DMS153 (cell line): Measurements from ENCODE around the gene TMEM190.
"Not testable (repeated sequence)": the region's sequence is repeated elsewhere in the genome, so short reads cannot be mapped to it uniquely, and the experiment has no call there.

Source experiments
- DNase-seq: peaks from one replicate; lab custom pipeline; 2025; lab: John Stamatoyannopoulos, UW

The TMEM190 gene

DNA sequence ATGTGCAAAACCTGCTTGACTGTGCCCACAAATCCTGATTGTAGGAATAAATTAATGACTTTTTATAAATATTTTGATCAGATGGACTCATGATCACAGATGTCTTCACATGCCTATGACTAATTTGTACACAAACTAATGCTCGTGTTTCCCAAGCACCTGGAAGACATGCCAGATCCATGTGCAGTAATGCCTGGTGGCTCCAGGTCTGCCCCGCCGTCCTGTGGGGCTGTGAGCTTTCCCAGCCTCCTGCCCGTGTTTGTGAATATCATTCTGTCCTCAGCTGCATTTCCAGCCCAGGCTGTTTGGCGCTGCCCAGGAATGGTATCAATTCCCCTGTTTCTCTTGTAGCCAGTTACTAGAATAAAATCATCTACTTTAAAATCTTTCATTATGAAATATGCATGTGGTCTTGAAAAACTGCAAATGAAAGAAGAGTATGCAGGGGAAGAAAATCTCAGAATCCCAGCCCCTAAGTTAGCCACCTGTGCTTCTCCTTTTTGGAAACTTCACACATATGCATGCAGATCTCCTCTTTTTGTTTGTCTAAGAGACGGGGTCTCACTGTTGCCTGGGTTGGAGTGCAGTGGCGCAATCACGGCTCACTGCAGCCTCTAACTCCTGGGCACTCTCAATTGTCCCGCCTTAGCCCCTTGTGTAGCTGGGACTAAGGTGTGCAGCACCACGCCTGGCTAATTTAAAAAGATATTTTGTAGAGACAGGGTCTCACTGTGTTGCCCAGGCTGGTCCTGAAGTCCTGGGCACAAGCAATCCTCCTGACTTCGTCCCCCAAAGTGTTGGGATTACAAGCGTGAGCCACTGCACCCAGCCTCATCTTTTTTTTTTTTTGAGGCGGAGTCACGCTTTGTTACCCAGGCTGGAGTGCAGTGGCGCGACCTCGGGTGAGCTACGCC is 15.3 kb downstream of the TMEM190 start:
- no peak for DNase-seq

DNA sequence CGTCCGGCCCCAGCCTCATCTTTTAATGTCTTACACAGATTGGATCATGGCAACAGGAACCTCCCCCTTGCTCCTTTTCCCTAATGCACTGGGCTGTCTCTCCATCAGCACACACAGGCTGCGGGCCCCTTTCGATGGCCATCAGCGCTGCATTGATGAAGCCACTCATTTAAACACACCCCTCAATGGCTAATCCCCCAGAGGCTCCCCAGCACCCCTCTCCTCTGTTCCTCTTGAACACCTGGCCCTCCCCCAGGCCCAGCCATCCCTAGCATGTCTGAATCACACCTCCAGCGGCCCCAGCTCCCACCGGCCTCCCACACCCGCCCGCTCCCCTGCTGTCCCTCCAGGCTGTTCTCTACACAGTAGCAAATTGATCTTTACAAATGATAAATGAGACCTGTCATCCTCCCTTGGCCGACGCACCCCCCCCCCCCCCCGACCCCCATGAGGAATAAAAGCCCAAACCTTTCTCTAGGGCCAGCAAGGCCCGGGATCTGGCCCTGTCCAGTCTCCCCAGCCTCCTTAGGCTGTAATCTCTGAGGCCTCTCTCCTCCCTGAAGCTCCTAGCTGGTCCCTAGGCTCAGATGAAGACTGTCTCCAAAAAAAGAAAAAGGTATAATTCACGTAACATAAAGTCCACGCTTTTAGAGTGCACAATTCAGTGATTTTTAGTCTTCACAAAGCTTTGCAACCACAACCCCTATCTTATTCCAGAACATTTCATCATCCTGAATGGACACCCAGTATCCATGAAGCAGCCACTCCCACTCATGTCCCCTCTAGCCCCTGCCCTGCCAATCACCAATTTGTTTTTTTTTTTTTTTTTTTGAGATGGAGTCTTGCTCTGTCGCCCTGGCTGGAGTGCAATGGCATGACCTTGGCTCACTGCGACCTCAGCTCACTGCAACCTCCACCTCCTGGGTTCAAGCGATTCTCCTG is 16.5 kb downstream of the TMEM190 start:
- no peak for DNase-seq

DNA sequence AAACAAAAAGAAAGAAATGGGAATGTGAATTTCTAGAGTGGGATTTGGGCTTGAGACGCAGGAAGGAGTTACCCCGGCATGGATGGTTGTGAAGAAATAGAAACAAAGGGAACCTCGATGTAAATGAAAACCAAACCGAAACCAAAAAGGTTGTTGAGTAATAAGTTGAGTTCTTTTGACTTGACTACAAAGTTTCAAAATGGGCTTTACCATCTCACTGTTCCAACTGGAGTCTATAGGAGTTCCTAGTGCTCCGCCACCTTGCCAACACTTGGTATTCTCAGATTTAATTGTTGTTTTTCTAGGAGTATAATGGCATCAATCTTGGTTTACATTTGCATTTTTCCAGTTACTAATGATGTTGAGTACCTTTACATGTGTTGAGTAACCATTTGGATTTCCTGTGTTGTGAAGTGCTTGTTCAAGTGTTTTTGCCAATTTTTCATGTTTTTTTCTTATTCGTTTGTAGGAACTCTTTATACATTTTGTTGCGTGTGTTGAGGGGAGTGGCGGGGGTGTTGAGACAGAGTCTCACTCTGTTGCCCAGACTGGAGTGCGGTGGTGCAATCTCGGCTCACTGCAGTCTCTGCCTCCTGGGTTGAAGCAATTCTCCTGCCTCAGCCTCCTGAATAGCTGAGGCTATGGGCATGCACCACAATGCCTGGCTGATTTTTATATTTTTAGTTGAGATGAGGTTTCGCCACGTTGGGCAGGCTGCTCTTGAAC is 21.7 kb downstream of the TMEM190 start:
- DNase-seq: no peak

DNA sequence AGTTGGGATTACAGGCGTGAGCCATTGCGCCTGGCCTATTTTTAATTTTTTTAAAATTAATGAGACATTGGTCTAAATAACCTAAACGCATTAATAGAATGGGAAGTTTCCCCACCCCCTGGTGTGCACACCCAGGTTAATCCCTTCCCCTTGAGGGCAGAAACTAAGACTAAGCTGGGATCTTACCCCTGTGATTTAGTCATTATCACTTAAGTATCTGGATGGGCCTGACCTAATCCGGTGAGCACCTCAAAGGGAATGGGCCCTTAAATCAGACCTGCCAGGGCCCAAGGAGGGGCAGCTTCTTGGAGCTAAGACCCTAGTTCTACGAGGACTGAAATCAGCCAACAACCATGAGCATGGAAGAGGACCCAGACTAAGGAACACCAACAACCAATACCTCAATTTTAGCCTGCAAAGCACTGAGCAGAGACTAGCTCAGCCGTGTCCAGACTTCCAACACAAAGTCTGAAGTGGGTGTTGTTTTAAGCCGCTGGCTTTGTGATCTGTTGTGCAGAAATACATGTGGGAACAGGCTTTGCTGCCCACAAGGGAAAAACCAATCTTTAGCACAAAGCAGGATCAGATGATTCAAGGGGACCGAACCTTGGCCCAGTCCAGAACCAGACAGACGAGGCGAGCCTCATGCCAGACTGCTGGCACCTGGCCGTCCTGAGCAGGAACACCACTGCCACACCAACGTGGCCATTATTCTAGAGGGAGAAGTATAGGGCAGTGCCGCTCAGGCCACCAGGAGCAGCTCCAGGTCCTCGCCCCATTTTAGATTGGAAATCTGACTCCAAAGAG is 23.9 kb downstream of the TMEM190 start:
- DNase-seq: no peak

DNA sequence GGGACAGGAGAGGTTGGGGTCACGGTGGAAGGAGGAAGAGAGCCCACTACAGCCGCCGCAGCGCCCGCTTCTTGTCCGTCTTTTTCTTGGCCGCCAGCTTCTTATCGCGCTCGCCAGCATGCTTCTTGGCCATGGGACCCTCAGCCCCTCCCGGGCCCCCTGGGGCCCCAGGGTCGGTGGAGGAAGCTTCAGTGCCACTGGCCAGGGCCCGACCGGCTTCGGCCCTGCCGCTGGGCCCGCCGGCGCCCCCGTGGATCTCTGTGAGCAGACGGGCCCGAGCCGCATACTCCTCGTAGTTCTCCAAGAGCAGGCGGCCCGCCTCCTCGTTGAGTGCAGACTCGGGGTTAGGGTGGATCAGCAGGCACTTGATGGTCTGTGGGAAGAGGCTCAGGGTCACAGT is 24.8 kb downstream of the TMEM190 start:
- DNase-seq: not testable (repeated sequence)

DNA sequence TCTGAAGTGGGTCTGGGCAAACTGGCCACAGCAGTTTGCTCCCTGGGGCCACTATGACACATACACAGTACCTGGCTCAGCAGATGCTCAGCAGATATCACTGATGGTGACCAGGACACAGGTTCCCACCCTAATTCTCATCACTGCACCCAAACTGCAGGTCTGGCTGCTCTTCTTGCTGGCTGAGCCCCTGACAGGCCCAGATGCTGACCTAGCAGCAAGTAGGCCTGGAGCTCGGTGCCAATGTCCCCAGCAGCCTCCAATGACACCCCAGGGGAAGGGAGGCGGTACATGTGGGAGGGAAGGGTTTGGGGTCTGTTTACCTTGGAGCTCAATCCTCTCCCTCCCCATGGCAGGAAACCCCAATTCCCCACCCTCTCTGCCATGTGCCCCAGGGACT is 25.9 kb downstream of the TMEM190 start:
- DNase-seq: no peak

DNA sequence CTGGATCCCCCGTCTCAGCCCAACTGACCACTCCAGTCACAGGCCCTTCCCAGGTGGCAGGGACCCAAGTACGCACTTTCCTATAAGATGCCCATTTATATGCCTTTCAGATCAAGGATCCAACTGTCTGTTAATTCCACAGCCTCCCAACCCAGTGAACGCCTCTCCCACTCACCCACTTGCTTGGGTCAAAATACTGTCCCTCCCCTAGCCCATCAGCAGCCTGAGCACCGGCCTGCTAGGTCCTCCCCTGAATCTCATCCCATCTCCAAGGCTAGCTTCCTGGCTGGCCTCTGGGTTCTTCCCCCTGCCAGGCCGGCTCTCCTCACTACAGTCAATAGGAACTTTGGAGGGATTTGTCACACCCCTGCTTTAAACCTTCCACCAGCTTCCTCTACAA is 29.0 kb downstream of the TMEM190 start:
- DNase-seq: no peak

DNA sequence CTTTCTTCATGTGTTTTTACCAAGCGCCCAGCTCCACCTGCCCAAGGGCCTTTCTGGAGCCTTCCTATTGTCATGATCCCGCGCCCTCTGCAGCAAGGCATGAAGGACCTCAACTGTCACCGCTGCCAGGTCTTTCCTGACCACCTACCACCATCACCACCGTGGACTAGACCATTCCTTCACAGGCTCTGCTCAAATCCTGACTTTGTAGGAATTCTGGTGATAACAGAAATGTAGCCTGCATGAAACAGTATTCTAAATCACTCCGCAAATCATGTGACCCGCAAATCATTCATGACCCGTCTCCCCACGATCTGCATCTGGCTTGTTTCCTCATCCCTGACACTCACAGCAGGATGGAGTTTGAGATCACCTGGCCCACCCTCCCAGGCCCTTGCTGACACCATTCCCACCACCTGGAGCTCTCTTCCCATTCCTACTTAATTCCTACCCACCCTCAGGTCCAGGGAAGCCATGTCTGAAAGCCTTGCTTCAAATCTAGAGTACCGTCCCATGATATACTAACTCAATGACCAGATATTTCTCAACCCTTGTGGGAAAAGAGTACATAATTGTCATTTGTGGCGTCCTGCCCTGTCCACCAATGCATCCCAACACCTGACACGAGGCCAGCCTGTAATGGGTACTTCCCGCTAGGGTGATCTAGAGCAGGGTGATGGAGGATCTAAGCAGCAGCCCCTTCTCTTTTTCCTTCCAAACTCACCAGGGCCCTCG is 29.6 kb downstream of the TMEM190 start:
- DNase-seq: no peak

DNA sequence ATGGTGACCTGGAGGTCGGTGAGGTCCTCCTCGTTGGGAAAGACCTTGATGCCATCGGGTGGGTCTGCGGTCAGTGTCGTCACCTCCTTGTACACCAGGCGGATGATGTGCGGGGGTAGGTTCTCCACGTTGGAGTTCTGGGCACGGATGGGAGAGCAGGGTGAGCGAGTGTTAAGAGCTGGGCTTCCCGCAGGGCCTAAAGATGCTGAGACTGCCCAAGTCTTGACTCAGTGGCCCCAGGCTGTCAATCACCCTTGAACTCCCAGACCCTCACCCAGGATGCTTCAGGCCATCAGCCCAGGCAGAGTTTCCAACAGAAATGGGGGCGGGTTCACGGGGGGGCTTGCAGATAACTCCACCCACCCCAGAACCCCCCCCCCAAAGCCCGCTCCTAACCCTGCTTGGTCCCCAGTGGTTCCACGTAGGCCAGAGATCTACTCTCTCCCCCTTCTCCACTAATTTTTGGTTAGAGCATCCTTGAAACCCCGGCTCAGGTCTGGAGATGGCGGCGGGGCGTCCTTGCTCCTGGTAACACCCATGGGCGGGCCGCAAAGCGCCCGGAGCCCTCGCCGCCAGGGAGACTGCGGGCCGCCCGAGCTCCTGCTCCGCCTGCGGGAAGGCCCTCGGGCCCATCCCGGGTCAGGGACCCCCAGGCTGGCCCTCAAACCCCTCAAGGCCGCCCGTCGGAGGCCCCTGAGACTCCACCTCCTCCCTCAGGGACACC is 30.4 kb downstream of the TMEM190 start:
- DNase-seq: no peak

DNA sequence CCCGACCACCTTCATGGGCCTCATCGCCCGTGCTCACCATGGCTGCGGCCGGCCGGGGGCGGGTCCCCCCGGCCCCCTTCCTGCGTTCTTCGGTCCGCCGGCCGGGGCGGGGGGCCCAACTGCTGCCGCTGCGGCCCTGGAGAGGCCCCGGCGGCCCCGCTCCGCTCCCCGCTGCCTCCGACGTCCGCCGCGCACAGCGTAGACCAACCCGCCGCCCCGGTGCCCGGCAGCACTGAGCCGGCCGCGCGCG is 30.8 kb downstream of the TMEM190 start, which contains the start of gene UBE2S:
Gene UBE2S, minus strand, starts transcription at position 239 of the 250 bp plus-strand sequence. Its CDS starts 199 bp downstream, at position 40.
- DNase-seq: not testable (repeated sequence)

DNA sequence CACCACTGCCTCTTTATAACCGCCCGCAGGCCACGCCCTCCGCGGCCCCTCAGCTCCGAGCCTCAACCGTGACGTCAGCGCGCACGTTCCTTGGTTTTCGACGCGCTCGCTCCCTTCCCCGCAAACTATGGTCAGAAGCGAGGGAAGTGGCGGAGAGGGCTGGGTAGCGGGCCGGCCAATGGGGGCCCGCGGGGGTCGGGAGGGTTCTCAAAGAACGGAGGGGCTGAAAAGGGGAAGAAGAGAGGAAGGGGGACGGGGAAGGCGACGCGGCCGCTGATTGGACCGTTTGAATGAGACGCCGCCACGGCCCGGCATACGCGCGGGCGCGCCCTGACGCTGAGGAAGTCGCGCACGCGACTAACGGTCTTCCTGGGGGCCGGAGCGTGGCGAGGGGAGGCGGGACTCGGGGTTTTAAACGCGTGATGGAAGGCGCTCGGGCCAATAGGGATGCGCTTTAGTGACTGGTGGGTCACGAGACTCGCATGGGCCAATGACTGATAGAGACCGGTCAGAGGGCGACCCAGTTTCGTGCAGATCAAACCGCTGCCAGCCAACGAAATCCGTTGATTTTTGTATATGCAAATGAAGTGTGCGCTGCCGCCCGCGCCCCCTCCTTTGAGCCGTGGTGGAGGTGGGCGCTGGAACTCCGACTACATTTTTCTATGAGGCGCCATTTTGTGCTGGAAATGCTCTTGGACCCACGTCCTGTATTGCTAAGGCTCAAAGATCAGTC is 31.3 kb downstream of the TMEM190 start:
- DNase-seq: peak; percentile 99

DNA sequence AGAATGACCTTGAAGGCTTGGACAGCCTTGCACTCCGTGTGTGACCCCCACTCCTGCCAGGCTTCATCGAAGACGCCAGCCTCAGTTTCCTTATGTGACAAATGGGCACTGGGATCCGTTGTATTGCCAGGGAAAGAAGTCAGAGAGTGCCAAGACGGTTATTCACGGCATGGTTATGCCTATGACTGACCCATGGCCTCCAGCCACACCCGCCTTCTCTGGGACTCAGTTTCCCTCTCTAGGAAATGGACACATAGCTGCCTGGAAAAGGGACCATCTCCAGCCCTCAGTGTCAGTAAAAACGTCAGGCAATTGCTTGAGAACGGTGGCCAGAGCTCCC is 31.9 kb downstream of the TMEM190 start:
- DNase-seq: no peak

DNA sequence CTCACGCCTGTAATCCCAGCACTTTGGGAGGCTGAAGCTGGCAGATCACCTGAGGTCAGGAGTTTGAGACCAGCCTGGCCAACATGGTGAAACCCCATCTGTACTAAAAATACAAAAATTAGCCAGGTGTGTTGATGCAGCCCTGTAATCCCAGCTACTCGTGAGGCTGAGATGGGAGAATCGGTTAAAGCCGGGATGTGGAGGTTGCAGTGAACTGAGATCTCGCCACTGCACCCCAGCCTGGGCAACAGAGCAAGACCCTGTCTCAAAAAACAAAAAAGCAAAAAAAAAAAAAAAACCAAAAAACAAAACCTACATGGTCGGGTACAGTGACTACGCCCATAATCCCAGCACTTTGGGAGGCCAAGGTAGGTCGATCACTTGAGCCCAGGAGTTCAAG is 32.6 kb downstream of the TMEM190 start:
- DNase-seq: not testable (repeated sequence)

DNA sequence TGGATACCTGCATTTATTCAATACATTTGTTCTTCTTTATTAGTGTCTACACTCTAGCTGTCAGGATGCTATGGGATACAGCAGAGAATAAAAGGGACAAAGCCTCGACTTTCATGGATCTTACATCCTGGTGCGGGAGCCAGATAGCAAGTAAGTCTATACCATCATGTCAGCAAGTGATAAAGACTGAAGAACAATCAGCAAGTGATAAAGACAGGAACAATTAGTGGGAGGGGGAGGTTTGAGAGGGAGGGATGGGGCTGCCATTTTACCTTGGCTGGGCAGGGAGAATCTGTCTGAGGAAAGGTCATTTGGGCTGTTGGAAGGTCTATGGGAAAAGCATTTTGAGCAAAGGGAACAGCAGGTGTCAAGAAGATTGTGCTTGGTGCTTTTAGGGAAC is 33.5 kb downstream of the TMEM190 start:
- no peak for DNase-seq

DNA sequence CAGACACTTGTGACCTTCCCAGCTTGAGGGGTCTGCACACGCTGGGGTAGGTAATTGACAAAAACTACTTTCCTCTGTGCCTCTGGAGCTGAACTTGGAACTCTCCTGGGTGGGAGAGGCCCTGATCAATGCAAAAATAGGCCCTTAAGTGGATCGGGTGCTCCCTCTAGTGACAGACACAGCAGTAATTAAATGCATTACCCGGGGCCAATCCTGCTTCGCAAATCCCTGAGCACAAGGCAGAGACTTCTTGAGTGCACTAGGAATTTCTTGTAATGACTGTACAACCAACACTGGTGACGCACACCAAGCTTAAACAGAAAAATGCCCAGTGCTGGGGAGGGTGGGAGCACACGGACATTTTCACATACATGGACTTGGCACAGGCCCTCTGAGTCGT is 41.6 kb downstream of the TMEM190 start:
- DNase-seq: no peak

DNA sequence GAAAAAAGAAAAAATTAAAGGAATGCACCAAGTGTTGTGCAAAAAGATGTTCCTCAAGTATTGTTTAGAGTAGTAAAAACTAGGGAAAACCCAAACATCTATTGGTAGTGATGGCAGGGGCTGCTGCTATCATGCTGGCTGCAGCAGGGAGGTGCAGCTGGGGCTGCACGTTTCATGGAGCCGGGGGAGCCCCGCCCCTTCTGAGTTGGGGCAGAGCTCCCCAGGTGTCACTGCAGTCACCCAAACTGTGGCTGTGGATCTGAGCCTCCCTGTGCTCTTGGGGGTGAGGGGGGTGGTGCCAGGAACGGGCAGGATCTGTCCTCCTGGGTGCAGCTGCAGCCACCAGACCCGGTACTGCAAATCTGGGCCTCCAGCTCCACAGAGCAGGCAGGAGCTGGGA is 42.5 kb downstream of the TMEM190 start:
- no peak for DNase-seq

DNA sequence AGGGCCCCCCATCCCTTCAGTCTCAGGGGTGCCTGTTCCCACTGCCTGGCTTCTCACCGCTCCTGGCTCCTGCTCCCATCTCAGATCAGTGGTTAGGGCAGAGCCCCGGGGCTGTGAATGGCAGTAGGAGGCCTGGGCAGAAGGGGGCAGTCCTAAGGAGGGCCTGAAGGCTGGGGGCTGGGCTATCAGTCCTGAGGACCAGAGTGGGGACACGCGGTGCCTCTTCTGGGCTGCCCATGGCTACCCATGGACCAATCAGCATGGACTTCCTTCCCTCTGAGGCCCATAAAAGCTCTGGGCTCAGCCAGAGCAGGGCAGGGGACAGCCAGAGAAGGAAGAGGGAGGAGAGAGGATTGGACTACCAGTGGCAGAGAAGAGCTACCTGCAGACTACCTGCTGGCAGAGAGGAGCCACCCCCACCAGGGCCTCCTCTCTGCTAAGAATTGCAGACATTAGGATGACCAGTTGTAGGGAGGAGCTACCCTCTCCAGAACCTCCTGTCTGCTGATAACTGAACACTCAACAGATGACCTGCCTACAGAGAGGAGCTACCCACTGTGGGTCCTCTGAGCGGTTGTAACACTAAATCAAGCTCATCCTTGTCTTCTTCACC is 43.1 kb downstream of the TMEM190 start:
- no peak for DNase-seq

DNA sequence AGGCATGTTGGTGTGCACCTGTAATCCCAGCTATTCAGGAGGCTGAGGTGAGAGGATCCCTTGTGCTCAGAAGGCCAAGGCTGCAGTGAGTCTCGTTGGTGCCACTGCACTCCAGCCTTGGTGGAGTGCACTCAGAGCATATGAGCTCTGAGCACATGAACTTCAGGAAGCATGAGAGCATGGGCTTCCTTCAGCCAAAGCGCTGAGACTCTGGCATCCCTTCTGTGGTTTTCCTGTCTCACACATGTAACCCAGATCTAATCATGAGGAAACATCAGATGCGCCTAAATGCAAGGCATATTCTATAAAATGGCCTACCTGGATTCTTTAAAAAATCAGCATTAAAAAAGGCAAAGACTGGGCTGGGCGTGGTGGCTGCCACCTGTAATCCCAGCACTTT is 44.7 kb downstream of the TMEM190 start:
- not testable (repeated sequence) for DNase-seq
